Trophoblast cell (in vitro differentiated cells and primary cell): ENCODE results near the gene CARS1.

Source experiments
- DNase-seq, 2 donors: peaks; one replicate each; pipeline ENCODE4 v3.0.0-alpha.2; 2016
- H2AFZ ChIP-seq: 2 replicates; pipeline ENCODE4 v1.6.1; 2013; ENCODE audit warnings: low read length, moderate library complexity, mild to moderate bottlenecking; ENCODE audit not compliant: insufficient read depth, poor library complexity
- H2AK5ac ChIP-seq: 2 replicates; pipeline ENCODE4 v1.6.1; 2013; ENCODE audit warnings: mild to moderate bottlenecking, low read length
- H2BK120ac ChIP-seq: 2 replicates; pipeline ENCODE4 v1.6.1; 2013; ENCODE audit warnings: low read length, mild to moderate bottlenecking, moderate library complexity; ENCODE audit not compliant: insufficient read depth, poor library complexity
- H2BK12ac ChIP-seq: 2 replicates; pipeline ENCODE4 v1.6.1; 2013; ENCODE audit warnings: mild to moderate bottlenecking, low read length, moderate library complexity
- H2BK5ac ChIP-seq: 2 replicates; pipeline ENCODE4 v1.6.1; 2013; ENCODE audit warnings: low read length, low read depth, moderate library complexity, mild to moderate bottlenecking; ENCODE audit not compliant: poor library complexity
- H3K14ac ChIP-seq: 2 replicates; pipeline ENCODE4 v1.6.1; 2013; ENCODE audit warnings: mild to moderate bottlenecking, low read length
- H3K18ac ChIP-seq: 2 replicates; pipeline ENCODE4 v1.6.1; 2013; ENCODE audit warnings: mild to moderate bottlenecking, low read length
- H3K23ac ChIP-seq: 2 replicates; pipeline ENCODE4 v1.6.1; 2013; ENCODE audit warnings: low read length
- H3K27ac ChIP-seq: 2 replicates; pipeline ENCODE4 v1.5.1; 2013; ENCODE audit warnings: low read depth, mild to moderate bottlenecking, inconsistent platforms, low read length, moderate library complexity
- H3K27me3 ChIP-seq: 2 replicates; pipeline ENCODE4 v1.6.1; 2013; ENCODE audit warnings: inconsistent platforms, mild to moderate bottlenecking, low read length, moderate library complexity; ENCODE audit not compliant: insufficient read depth
- H3K36me3 ChIP-seq, 2 experiments: 1 replicate in 1 of 2; 2 replicates in 1 of 2; pipeline ENCODE4 v1.6.1; 2013; ENCODE audit warnings: low read length in 2 of 2, mild to moderate bottlenecking in 2 of 2, moderate library complexity in 1 of 2; ENCODE audit not compliant: insufficient read depth in 2 of 2, control insufficient read depth in 1 of 2
- H3K4ac ChIP-seq: 2 replicates; pipeline ENCODE4 v1.6.1; 2013; ENCODE audit warnings: low read depth, mild to moderate bottlenecking, low read length, moderate library complexity
- H3K4me1 ChIP-seq, 2 experiments: 1 replicate in 1 of 2; 2 replicates in 1 of 2; pipeline ENCODE4 v1.6.1; 2013; ENCODE audit warnings: low read length in 2 of 2, mild to moderate bottlenecking in 2 of 2, moderate library complexity in 1 of 2; ENCODE audit not compliant: insufficient read depth in 2 of 2, control insufficient read depth in 1 of 2
- H3K4me2 ChIP-seq: 2 replicates; pipeline ENCODE4 v1.6.1; 2013; ENCODE audit warnings: inconsistent platforms, mild to moderate bottlenecking, low read length, moderate library complexity
- H3K4me3 ChIP-seq: 2 replicates; pipeline ENCODE4 v1.5.1; 2013; ENCODE audit warnings: mild to moderate bottlenecking, low read depth, low read length, inconsistent platforms
- H3K79me1 ChIP-seq: one replicate; pipeline ENCODE4 v1.6.1; 2013; ENCODE audit warnings: low read length
- H3K79me2 ChIP-seq: 2 replicates; pipeline ENCODE4 v1.6.1; 2013; ENCODE audit warnings: low read length, mild to moderate bottlenecking; ENCODE audit not compliant: control insufficient read depth, insufficient read depth, poor library complexity
- H3K9ac ChIP-seq: 2 replicates; pipeline ENCODE4 v1.6.1; 2013; ENCODE audit warnings: mild to moderate bottlenecking, low read length
- H3K9me3 ChIP-seq: 2 replicates; pipeline ENCODE4 v1.6.1; 2013; ENCODE audit warnings: low read depth, mild to moderate bottlenecking, control low read depth, inconsistent platforms, low read length; ENCODE audit not compliant: insufficient read depth
- H4K12ac ChIP-seq: 2 replicates; pipeline ENCODE4 v1.6.1; 2013; ENCODE audit warnings: low read depth, mild to moderate bottlenecking, low read length, moderate library complexity
- H4K8ac ChIP-seq: 2 replicates; pipeline ENCODE4 v1.6.1; 2013; ENCODE audit warnings: low read depth, mild to moderate bottlenecking, low read length, moderate library complexity
- H4K91ac ChIP-seq: one replicate; pipeline ENCODE4 v1.6.1; 2013; ENCODE audit warnings: low read depth, mild to moderate bottlenecking, low read length, moderate library complexity
- WGBS: extraction: QIAGEN DNeasy Blood & Tissue Kit; methylation state at CpG from one replicate; pipeline ENCODE4 v1.1.7; 2013; ENCODE audit warnings: missing lambda C conversion rate; ENCODE audit not compliant: insufficient read length, insufficient coverage; ENCODE audit errors: extremely low coverage; 5-methylcytosine and 5-hydroxymethylcytosine counted together

CARS1 gene

GRCh38 chr11:2999464-2999998 is 57.7 kb downstream of the CARS1 start:
- Histone ChIP-seq H3K9me3 (peaks cover 2% of the 10 kb centered on the region), H3K27me3 (no peaks in the 10 kb centered on the region), H3K18ac (no peak overlapping the region), H2AFZ (no peak overlapping the region), H2BK5ac (no peak overlapping the region), H2BK12ac (no peak overlapping the region), H3K4ac (no peak overlapping the region), H3K4me3 (no peak overlapping the region), H4K12ac (no peak overlapping the region), H3K79me1 (peaks cover 3% of the 10 kb centered on the region), H3K23ac (no peak overlapping the region), H3K9ac (peak overlapping the region; percentile 28), H3K27ac (no peak overlapping the region), H4K91ac (no peak overlapping the region), H4K8ac (no peak overlapping the region), H3K14ac (no peak overlapping the region), H2AK5ac (no peak overlapping the region), H3K4me1 (peaks cover 0 to 8% of the 10 kb centered on the region in 2 experiments), H2BK120ac (no peak overlapping the region), H3K36me3 (peaks cover 45 to 49% of the 10 kb centered on the region in 2 experiments), H3K79me2 (no peaks in the 10 kb centered on the region), H3K4me2 (no peak overlapping the region)
- no CpG with 5 or more reads among the region's 10 CpGs for WGBS
- no peak for DNase-seq

- no peaks in the 10 kb centered on the region for H3K79me2 ChIP-seq
- H4K12ac ChIP-seq: no peak overlapping the region
- H2BK120ac ChIP-seq: no peak overlapping the region
- H3K9ac ChIP-seq: no peak overlapping the region
- H3K18ac ChIP-seq: no peak overlapping the region
- H3K27ac ChIP-seq: no peak overlapping the region
- H3K27me3 ChIP-seq: no peaks in the 10 kb centered on the region
- H3K9me3 ChIP-seq: peaks cover 2% of the 10 kb centered on the region
- H3K23ac ChIP-seq: no peak overlapping the region
- H3K79me1 ChIP-seq: peaks cover 3% of the 10 kb centered on the region
- DNase-seq: no peak
- H2BK12ac ChIP-seq: no peak overlapping the region
- no peak overlapping the region for H4K91ac ChIP-seq
- peaks cover 0 to 8% of the 10 kb centered on the region in 2 experiments for H3K4me1 ChIP-seq
- H2BK5ac ChIP-seq: no peak overlapping the region
- no peak overlapping the region for H3K14ac ChIP-seq
- no peak overlapping the region for H2AK5ac ChIP-seq
- H3K36me3 ChIP-seq: peaks cover 32 to 38% of the 10 kb centered on the region in 2 experiments
- no peak overlapping the region for H3K4me2 ChIP-seq
- H4K8ac ChIP-seq: no peak overlapping the region
- H3K4me3 ChIP-seq: no peak overlapping the region
- no peak overlapping the region for H2AFZ ChIP-seq
- no peak overlapping the region for H3K4ac ChIP-seq
- WGBS: no CpG with 5 or more reads among the region's 7 CpGs
Measured at GRCh38 chr11:2998073-2998850, 59.0 kb downstream of the CARS1 start.

GRCh38 chr11:2997406-2997805 is 59.8 kb downstream of the CARS1 start:
- no peak overlapping the region for H2AFZ ChIP-seq
- H3K36me3 ChIP-seq: peaks cover 24 to 29% of the 10 kb centered on the region in 2 experiments
- H4K12ac ChIP-seq: no peak overlapping the region
- no peak overlapping the region for H3K4me3 ChIP-seq
- H3K27ac ChIP-seq: peak overlapping the region; percentile 38
- no peak overlapping the region for H4K8ac ChIP-seq
- H2BK12ac ChIP-seq: peak overlapping the region; percentile 47
- no peaks in the 10 kb centered on the region for H3K9me3 ChIP-seq
- no peak for DNase-seq
- H3K79me2 ChIP-seq: peaks cover 2% of the 10 kb centered on the region
- no peak overlapping the region for H3K4ac ChIP-seq
- no peak overlapping the region for H3K18ac ChIP-seq
- H3K14ac ChIP-seq: no peak overlapping the region
- H3K27me3 ChIP-seq: no peaks in the 10 kb centered on the region
- no peak overlapping the region for H2BK120ac ChIP-seq
- WGBS: no CpG with 5 or more reads among the region's 4 CpGs
- H3K23ac ChIP-seq: no peak overlapping the region
- no peak overlapping the region for H2BK5ac ChIP-seq
- H4K91ac ChIP-seq: peak overlapping the region; percentile 37
- H3K4me1 ChIP-seq: peaks cover 3 to 11% of the 10 kb centered on the region in 2 experiments
- no peak overlapping the region for H3K9ac ChIP-seq
- no peak overlapping the region for H2AK5ac ChIP-seq
- peaks cover 10% of the 10 kb centered on the region for H3K79me1 ChIP-seq
- H3K4me2 ChIP-seq: no peak overlapping the region

GRCh38 chr11:2996976-2997375 is 60.2 kb downstream of the CARS1 start:
- Histone ChIP-seq H3K27me3 (no peaks in the 10 kb centered on the region), H2AK5ac (no peak overlapping the region), H2BK12ac (no peak overlapping the region), H3K4ac (no peak overlapping the region), H2BK5ac (no peak overlapping the region), H3K9me3 (no peaks in the 10 kb centered on the region), H3K4me3 (no peak overlapping the region), H3K14ac (no peak overlapping the region), H4K12ac (no peak overlapping the region), H3K79me2 (peaks cover 2% of the 10 kb centered on the region), H3K36me3 (peaks cover 20 to 25% of the 10 kb centered on the region in 2 experiments), H2BK120ac (no peak overlapping the region), H3K4me1 (peaks cover 3 to 11% of the 10 kb centered on the region in 2 experiments), H3K9ac (no peak overlapping the region), H3K23ac (no peak overlapping the region), H2AFZ (no peak overlapping the region), H4K91ac (peak overlapping the region; percentile 51), H3K79me1 (peaks cover 12% of the 10 kb centered on the region), H4K8ac (no peak overlapping the region), H3K27ac (no peak overlapping the region), H3K18ac (no peak overlapping the region), H3K4me2 (no peak overlapping the region)
- DNase-seq: no peak
- WGBS: no CpG with 5 or more reads among the region's 6 CpGs
